Glomerular endothelial cell (primary cell): ENCODE data around the gene FOXO1. TPM values are rescaled to one million over a fixed set of nuclear protein-coding genes. Genes with fewer than 3 reads are reported as not detected.
A peak's percentile ranks its signal among the peaks of the same experiment; 100 is the strongest.

Experiments used
- DNase-seq: peaks from one replicate; pipeline ENCODE4 v3.0.0-alpha.2; 2011; ENCODE audit warnings: low read depth, low spot score; ENCODE audit errors: extremely low read depth
- total RNA-seq: library from RNA; depleted of rRNA; stranded (reverse); fragments of >200 nt; gene quantifications from 2 replicates; pipeline ENCODE4 v1.2.3, GENCODE V29; 2015

The FOXO1 gene
- total RNA-seq, 1 donor from 2014 or later = 68.3 TPM

DNA sequence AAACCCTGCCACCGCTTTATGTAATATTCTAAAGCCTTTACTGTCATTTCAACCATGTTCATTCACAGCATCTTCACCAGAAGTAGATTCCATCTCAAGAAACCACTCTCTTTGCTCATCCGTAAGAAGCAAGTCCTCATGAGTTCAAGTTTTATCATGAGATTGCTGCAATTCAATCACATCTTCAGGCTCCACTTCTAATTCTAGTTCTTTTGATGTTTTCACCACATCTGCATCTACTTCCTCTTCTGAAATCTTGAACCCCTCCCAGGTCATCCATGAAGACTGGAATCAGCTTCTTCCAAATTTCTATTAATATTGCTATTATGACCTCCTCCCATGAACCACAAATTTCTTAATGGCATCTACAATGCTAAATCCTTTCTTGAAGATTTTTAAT, 83.9 kb downstream of the FOXO1 start:
- DNase-seq = no peak

DNA sequence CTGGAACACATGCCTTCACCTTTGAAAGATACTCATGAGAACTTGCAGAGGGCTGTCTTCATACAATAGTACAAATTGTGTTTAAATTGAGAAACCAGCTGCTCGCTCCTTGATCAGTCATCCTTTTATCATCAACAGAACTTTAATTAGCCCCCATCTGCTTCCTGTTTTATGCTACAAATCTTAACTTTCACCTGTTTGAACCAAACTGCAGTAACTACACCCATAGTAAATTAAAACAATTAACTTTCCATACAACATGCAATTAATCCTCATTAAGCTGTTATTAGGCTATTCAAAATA, 85.2 kb downstream of the FOXO1 start:
- DNase-seq = no peak

DNA sequence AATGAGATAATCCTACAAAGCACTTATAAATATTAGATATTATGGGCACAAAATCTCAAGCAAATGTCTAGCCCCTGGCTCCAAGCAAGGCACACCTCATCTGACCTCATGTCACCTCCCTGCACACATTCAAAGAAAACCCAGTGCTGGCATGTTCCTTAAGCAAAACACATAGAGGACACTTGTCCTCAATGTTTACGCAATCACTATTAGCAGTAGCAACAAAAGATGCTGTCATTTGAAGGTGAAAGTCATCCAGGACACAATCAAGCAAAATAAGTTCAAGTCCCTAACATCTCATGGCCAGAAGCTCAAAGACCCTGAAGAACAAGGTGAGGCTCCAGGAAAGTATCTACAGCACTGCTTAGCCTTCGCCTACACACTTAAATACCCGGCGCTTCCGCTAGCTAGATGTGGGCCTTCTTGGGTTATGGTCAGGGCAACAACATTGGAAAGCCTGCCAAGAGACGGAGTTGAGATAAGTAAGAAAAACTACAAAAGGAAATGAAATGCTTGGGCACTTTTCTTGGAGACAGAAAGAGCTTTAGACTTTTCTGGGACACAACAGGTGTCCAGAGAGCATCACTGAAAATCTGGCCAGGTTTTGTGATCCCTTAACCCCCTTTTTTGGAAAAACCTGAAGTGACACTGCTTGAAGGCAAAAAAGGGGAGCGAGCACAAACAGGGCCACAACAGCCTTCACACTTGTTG, 85.7 kb downstream of the FOXO1 start:
- no peak for DNase-seq

DNA sequence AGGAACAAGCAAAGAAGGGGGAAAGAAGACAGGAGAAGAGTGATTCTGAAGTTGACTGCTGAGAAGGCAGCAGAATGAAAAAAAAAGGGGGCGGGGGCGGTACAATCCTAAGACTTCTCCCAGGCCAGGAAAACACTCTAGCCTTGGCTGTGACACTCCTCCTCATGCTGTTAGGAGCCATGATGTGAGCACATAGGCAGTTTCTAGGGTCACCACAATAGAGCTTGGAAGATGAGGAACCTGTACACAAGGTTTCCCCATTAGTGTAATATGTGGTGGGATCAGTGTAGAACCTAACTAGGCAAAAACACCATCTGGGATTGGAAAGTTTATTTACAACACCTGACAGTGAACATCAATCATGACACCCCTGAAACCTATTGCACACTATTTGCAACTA, 86.9 kb downstream of the FOXO1 start:
- DNase-seq = no peak

DNA sequence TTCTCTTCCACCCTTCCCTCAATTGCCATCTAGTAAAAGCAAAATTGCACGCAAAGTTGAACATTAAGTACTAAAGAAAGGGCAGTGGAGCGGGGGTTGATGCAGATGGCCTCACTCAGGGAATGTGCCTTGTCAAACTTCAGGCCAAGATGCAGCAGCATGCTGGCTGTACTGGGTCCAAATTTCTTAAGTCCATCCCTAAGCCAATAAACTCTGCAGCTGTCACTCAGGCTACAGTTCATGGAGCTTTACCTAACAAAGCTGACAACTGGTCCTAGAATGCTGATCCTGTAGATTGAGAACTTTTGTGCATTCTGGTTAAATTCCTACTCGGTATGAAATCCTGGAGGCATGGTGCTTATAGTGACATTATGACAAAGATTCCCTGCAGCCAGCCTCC, 88.4 kb downstream of the FOXO1 start:
- no peak for DNase-seq

DNA sequence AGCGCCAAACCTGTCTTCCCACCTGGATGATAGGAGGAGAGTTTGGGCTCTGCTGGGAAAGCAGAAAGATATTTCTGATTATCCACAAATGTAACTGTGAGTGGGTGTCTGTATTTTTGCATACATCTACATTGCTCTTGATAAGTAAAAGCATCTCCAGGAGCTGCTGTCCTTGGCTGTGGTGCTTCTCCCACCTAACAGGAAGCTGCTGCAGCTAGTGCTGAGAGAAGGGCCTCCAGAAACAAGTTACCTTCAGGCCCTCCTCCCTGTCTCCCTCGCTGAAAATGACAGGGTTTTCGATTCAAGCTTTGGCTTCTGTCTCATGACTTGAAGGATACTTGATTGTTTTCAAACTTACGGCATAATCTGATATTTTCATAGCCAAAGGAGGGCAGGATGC, 90.1 kb downstream of the FOXO1 start:
- no peak for DNase-seq

DNA sequence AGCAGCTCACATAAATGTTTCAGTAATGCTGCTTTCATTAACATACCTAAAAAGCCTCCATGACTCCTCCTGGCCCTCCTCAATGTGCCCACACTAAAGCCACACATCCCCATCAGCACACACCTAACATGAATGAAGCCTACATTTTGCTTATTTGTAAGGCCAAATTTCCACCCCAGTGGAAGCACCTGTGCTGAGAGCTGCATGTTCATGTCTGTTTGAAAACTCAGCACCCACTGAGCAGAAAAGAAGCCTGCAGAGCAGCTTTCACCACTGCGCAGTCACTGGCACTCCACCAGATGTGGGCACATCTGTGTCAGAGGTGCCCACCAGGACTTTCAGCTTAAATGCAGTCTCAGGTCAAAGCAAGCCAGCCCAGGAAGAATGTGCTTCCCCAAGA, 93.5 kb downstream of the FOXO1 start:
- DNase-seq = no peak

DNA sequence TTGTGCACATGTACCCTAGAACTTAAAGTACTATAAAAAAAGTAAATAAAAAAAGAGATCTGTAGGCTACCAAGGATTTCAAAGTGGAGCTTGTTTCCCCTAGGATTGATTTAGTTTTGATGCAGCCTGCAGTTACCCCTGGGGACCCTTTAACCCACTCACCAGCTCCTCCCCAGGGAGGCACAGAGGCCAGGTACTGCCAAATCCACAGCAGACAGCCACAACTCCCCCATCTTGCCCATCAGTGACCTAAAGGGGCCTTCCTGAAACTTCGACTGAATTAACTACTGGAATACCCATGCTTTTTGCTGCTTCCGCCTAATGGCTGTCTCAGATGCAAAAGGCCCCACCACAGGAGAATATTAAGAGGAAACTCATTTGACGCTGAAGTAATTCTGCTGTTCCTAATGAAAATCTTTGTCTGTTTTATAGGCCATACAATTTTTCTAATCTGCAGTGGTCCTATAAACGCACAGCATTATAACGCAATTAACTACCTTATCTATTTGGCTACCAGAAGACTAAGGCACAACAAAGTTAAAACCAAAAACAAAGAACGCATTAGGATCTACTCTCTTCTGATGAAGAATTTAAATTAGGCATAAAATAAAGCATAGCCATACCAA, 95.0 kb downstream of the FOXO1 start:
- no peak for DNase-seq

DNA sequence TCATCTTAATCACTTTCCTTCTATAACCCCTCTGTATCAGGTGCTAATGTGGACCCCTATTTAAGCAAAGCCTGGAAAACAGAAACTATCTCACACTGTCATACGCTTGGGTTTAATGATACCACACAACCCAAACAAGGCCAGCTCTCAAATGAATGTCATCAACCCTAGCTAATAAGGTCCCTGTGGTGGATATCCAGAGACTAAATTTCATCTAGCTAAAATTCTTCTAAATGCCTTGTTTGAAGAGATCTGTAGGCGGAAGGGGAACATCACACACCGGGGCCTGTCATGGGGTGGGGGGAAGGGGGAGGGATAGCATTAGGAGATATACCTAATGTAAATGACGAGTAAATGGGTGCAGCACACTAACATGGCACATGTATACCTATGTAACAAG, 95.5 kb downstream of the FOXO1 start:
- DNase-seq = no peak

DNA sequence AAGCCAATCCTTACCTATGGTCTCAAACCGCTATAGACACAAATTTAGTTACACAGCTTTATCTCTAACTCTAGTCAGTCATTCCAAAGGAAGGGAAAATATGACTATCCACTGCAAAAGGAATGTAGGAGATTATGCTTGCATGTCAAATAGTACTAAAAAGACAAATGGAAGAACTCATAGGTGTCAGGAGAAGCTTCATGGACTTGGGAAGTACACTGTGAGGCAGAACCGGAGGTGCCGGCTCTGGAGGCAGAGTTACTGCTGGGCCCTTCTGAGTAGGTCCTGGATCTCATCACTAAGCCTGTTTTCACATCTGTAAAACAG, 97.5 kb downstream of the FOXO1 start:
- no peak for DNase-seq

DNA sequence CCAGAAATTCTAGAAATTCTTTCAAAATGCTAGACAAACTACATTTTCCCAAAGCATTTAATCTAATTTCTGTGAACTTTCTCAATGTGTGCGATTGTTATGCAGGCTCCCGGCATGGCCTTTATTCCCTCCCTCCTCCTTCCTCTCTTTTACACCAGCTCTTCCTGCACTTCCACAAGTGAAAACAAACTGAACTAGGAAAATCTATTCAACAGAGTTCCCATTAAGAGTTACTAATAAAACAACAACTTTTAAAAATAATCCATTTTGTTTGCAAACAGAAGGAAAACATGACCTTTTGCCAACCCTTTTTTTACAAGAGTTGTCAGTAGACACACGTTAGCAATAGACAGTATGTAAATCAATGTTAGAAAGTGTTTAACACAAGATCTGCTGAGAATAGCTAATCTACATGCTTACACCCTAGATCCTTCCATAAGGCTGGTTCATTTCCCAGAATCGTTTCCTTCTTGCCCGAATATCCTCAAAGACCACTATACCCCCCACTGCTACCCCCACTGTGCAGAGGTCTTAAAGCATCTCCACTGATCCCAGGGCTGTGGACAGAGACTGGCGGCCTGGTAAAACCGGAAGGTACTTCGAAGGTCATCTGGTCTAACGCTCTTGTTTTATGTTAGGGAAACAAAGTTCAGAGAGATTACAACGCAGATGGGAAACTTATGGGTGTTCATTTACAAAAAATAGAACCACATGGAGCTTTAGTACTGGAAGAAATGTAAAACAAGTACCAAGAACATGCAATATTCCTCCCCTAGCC, 98.0 kb downstream of the FOXO1 start:
- no peak for DNase-seq

DNA sequence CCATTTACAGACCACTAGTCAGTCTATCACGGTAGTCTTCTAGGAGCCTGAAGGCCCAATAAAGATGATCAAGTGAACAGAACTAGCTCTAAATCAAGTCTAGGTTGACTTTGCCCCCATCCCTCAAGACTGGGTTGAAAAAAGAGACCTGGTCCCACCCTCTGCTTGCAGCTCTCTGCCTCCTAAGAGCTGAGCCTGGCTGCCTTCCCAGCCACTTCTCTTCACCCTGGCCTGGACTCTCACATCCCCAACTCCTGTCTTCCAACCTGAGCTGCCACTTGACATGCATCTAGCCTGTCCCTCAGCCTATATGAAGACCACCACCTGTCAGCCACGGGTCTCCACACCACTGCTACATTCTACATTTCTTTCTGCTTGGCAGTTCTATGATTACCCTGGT, 99.6 kb downstream of the FOXO1 start:
- DNase-seq = no peak

DNA sequence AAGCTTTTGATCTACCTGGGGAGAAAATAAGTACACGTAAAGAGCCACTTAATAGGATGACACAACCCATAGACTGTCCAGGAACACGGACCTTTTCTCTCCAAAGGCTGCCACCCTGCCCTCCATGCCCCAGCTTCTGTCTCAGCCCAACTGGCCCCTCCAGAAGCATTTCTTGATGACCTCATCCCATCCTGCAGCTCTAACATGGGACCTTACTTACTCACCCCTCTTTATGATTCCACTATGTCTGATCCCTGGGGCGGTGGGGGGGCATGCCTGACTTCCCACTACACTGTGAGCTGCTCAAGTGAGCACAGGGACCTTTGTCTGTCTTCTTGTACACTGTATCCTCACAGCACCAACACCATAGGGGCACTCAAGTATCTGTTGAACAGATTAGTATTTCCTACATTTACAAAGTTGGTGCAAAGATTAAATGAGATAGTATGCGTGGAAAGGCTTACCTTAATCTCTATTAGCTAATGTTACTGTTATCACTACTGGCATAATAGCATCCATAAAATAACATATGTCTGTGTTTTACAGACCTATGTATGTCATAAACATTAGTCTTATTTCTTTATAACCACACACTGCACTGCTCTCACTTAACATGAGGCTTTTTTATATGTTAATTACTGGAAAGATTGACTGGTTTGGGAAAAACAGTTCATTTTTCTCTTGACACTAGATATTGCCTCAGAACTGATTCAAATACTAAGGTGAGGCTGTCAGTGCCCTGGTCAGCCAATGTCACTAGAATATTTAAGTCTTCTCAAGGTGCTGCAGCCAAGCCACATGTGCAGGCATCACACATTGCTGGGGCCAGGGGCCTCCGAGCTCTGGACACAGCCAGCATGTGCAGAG, 100.9 kb downstream of the FOXO1 start:
- DNase-seq = no peak

DNA sequence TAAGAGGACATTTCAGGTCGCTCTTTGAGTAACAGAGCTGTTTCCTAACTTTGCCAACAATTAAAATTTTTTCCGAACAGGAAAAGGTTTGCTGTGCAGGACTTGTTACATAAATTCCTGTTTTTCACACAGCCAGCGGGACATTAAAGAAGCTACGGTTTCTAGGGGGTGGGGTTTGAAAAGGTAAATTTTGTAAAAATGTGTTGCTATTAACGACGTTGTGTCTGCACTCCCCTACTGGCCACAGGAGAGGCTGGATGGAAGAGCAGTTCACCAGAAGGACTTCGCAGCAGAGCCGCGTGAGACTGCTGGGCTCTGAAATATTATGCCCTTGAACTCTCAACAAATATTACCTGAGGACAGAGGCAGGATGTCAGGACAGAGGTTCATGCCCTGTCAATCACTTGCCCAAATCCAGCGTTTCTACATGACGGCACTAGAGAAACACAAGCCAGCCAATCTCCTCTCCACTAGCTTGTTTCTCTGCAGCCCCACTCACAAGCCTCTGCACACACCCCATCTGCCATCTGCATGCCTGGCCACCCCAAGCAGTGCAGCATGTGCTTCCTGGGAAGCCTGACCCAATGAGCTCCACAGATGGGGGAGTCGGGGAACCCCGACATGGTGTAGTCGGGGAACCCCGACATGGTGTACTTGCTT, 102.0 kb downstream of the FOXO1 start:
- no peak for DNase-seq

DNA sequence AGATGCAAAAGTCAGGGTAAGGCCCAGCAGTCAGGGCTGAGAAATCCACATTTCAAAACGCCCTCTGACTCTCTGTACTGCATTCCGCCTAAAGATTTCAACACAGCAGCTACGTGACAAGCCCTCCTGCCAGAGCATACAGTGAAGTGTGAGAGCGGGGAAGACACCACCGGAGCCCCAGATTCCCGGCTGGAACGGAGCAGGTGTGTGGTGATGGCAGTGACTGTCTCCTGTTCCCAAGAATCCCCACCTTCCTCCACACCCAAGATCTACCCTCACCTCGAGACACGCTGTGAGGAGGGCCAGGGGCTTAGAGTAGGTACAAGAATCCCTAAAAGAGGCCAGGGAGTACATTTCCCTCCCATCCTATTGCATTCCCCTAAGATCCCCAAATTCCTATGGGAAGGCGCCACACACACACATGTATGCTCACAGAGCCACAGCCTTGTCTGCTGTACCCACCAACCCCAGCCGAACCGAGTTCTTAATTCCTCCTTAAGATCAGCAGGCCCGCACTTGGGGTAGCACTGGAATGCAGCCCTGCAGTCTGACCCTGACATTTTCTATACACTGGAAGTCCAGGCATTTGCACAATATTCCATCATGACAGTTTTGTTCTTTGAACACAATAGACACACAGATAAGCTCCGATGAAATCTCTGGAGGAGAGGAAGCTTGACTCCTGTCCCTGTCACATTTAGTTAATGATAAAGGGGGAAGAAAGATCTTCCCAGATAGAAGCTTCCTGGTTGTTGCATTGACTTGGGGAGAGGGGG, 102.9 kb downstream of the FOXO1 start:
- no peak for DNase-seq

DNA sequence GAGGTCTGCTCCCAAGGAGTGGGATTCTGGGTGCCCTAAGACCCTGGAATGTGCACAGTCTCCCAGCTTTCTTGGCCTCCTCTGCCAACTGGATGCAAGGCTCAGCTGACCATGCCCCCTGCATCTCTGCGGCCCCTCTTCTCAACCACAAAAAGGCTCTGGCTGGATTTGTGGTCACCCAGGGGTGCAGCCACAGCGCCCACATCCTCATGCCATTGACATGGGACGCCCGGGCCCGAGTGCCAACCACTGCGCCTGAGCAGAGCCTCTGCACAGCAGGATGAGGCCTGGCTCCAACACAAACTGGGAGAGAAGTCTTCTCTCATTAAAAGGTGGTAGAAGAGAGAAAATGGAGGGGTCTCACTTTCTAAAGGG, 103.5 kb downstream of the FOXO1 start:
- DNase-seq = no peak

DNA sequence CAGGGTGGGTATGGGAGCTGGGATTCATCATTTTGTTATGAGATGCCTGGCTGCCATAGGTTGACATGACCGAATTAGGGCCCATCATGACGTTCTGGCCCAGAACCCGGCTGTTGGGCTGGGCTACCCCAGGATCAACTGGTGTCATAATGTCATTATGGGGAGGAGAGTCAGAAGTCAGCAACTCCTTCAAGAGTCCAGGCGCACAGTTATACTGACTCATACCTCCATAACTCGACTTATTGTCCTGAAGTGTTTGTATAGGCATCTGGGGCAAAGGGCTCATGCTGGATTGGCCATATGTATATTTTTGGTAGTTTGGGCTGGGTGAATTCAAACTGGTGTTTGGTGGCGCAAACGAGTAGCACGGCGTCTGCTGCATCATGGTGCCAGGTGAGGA, 106.5 kb downstream of the FOXO1 start:
- DNase-seq = no peak

DNA sequence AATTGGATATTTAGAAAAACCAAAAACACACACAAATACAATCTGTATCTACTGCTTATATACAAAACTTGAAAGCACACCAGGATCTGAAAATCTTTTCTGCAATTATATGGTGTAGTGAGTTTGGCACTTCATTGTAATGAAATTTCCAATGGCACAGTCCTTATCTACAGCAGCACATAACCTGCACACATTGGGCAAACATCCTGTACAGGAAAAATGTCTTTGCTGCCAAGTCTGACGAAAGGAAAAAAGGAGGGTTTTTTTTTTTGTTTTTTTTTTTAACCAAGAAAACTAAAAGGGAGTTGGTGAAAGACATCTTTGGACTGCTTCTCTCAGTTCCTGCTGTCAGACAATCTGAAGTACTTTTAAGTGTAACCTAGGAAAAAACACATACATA, 107.8 kb downstream of the FOXO1 start:
- DNase-seq = peak; percentile 88

DNA sequence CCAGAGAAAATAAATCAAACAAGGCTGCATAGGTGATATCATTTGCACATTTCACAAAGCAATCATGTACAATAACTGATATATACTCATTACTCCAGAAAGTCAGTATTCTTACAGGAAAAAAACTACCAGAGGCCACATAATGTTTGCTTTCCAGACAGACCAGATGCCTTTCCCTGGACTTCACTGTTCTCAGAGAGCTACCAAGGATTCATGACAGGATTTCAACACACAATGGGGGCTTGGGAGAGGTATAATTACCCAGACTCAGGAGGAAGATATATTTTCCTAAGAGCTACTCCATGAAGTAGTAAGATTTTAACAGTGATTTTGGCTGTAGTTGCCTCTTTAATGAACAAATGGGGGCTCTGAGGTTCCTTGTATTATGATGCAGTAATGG, 110.0 kb downstream of the FOXO1 start:
- no peak for DNase-seq

DNA sequence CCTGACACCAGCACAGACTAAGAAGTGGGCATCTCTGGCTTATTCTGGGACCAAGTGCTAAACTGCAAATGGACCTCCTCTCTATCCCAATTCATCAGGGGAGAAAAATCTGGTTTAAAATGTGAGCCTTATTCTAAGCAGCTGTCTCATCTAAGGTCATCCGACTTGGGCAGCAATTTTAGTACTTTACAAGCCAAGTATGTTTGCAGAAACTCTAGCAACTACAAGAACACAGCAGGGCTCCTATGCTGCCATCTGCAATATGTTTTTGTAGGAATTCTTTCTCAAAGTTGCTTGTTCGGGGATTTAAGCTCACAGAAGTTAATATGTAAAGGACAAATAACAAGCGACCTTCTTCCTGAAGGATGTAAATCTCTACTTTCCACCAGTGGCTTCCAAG, 113.1 kb downstream of the FOXO1 start:
- no peak for DNase-seq
